ENCODE results near the gene ZMIZ2.
"Not testable (repeated sequence)": the region's sequence is repeated elsewhere in the genome, so short reads cannot be mapped to it uniquely, and the experiment has no call there.

ZMIZ2 gene

DNA sequence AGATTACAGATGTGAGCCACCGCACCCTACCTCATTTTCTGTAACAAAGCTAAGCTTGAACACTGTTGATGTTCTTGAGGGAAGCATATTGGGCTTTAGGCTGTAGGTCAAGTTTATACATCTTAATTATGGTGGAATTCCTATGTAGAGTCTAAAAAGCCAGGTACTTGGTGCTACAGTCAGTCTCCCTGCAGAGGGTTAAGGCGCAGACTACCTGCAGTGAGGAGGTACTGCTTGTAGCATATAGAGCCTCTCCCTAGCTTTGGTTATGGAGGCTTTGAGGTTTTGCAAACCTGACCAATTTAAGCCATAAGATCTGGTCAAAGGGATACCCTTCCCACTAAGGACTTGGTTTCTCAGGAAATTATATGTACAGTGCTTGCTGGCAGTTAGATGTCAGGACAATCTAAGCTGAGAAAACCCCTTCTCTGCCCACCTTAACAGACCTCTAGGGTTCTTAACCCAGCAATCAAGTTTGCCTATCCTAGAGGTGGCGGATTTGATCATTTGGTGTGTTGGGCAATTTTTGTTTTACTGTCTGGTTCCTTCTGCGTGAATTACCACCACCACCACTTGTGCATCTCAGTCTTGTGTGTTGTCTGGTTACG is 53.9 kb downstream of the ZMIZ2 start:
- no peak for FAIRE-seq
- no peak for TF ChIP-seq POLR2A (IDR thresholded peaks at IDR 0.05; ENCODE audit: low read depth, low read length)
- no peak for DNase-seq (ENCODE audit: insufficient read length, low spot score)

DNA sequence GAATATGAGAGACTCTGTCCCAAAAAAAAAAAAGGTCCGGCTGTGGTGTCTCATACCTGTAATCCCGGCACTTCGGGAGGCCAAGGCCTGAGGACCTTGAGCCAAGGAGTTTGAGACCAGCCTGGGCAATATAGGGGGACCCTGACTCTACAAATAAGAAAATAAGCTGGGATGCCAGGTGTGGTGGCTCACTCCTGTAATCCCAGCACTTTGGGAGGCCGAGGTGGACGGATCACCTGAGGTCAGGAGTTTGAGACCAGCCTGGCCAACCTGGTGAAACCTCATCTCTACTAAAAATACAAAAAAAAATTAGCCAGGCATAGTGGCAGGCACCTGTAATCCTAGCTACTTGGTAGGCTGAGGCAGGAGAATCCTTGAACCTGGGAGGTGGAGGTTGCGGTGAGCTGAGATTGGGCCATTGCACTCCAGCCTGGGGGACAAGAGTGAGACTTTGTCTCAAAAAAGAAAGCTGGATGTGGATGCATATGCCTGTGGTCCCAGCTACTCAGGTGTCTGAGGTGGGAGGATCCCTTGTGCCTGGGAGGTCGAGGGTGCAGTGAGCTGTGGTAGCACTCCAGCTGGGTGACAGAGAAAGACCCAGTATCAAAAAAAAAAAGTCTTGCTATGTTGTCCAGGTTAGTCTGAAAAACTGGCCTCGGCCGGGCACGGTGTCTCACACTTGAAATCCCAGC is 55.3 kb downstream of the ZMIZ2 start:
- not testable (repeated sequence) for FAIRE-seq; DNase-seq (ENCODE audit: insufficient read length, low spot score)

DNA sequence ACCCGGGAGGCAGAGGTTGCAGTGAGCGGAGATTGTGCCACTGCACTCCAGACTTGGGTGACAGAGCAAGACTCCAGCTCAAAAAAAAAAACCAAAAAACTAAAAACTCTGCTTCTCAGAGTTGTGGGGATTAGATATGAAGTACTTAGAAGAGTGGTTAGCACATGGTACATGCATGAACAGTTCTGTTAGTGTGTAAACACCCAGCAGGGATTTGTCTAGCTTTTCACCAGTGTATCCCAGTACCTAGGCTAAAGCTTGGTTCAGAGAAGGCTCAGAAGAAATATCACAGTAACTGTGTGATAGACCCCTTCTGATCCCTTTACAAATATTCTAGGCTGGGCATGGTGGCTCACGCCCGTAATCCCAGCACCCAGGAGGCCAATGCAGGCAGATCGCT is 57.3 kb downstream of the ZMIZ2 start:
- DNase-seq (ENCODE audit: insufficient read length, low spot score) (no peak), FAIRE-seq (no peak)
- TF ChIP-seq POLR2A (IDR thresholded peaks at IDR 0.05; ENCODE audit: low read depth, low read length), result no peak

DNA sequence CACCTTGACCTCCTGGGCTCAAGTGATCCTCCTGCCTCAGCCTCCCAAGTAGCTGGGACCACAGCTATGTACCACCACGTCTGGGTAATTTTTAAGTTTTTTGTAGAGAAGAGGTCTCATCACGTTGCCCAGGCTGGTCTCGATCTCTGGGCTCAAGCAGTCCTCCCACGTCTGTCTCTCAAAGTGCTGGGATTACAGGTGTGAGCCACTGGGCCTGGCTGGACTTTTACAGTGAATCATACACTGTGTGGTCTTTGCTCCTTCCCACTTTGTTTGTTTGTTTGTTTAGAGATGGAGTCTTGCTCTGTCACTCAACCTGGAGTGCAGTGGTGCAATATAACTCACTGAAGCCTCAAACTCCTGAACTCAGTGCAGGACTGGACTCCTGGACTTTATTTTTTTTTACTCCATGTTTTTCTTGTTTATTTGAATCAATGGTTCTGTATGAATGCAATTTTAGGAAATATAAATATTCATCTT is 60.3 kb downstream of the ZMIZ2 start:
- FAIRE-seq (no peak), DNase-seq (ENCODE audit: insufficient read length, low spot score) (no peak)
- no peak for TF ChIP-seq POLR2A (IDR thresholded peaks at IDR 0.05; ENCODE audit: low read depth, low read length)

GRCh38 chr7:44811093-44811492 is 62.4 kb downstream of the ZMIZ2 start:
- DNase-seq (ENCODE audit: insufficient read length, low spot score) (no peak), FAIRE-seq (peak; percentile 89)
- TF ChIP-seq POLR2A (IDR thresholded peaks at IDR 0.05; ENCODE audit: low read depth, low read length), result no peak

DNA sequence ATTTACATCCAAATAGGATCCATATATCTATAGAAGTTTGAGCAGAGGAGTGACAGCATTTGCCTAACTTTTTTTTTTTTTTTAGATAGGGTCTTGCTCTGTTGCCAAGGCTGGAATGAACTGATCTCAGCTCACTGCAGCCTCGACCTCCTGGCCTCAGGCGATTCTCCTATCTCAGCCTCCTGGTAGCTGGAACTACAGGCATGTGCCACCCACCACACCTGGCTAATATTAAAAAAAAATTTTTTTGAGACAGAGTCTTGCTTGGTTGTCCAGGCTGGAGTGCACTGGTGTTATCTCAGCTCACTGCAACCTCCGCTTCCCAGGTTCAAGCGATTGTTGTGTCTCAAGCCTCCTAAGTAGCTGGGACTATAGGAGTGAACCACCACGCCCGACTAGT is 62.9 kb downstream of the ZMIZ2 start:
- FAIRE-seq, result no peak
- TF ChIP-seq POLR2A (IDR thresholded peaks at IDR 0.05; ENCODE audit: low read depth, low read length), result no peak
- no peak for DNase-seq (ENCODE audit: insufficient read length, low spot score)

DNA sequence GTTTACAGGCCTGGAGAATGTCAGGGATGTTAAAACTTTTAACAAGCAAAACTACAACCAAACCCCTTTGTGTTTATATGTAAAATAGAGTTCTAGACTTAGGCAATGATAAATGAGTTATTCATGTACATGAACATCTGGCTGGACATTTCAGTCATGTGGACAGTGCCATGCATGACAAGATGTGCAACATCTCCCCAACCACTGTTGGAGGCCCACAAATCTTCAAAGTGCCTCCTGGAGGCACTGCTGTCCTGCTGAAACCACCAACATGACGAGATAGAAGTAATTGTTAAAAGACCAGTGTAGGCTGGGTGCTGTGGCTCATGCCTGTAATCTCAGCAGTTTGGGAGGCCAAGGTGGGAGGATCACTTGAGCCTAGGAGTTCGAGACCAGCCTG is 66.3 kb downstream of the ZMIZ2 start:
- no peak for FAIRE-seq
- DNase-seq (ENCODE audit: insufficient read length, low spot score), result no peak
- TF ChIP-seq POLR2A (IDR thresholded peaks at IDR 0.05; ENCODE audit: low read depth, low read length), result no peak

- no peak for FAIRE-seq
- no peak for DNase-seq (ENCODE audit: insufficient read length, low spot score)
- TF ChIP-seq POLR2A (IDR thresholded peaks at IDR 0.05; ENCODE audit: low read depth, low read length), result no peak
Observed at GRCh38 chr7:44819292-44819691, 70.6 kb downstream of the ZMIZ2 start.
